ENCODE results near the gene CASQ2. TPM values are rescaled to one million over a fixed set of nuclear protein-coding genes. Genes with fewer than 3 reads are reported as not detected.
A peak's percentile ranks its signal among the peaks of the same experiment; 100 is the strongest.

The CASQ2 gene
- total RNA-seq, 1 donor from 2014 or later: not detected

DNA sequence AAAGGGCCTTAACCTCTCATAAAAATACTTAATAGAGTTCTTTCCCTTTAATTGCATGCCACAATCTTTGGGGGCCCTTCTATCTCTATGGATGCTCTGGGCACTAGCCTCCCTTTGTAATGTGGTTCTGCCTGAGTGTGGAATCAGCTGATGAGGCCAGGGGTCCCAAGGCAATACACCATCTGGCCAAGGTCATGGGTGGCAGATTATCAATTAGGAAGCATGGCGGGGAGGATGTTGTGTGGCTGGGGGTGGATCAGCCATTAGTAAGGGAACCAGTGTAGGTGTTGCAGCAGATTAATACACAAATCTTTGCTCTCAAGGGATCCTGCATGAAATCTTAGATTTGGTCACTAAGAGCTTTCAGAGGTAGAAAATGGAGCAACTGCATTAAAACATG is 37.1 kb upstream of the CASQ2 start:
- no peak overlapping the region for H3K9ac ChIP-seq
- no peaks in the 10 kb centered on the region for H3K9me3 ChIP-seq (ENCODE audit: low read depth)
- H3K27ac ChIP-seq: no peak overlapping the region
- H3K27me3 Mint-ChIP-seq (ENCODE audit: insufficient read depth, low read depth): peaks cover 2% of the 10 kb centered on the region
- no peaks in the 10 kb centered on the region for H3K79me2 ChIP-seq (ENCODE audit: low read depth)
- H3K4me1 ChIP-seq: no peaks in the 10 kb centered on the region
- H3K27ac Mint-ChIP-seq: no peak overlapping the region
- TF ChIP-seq, protein P1, sequence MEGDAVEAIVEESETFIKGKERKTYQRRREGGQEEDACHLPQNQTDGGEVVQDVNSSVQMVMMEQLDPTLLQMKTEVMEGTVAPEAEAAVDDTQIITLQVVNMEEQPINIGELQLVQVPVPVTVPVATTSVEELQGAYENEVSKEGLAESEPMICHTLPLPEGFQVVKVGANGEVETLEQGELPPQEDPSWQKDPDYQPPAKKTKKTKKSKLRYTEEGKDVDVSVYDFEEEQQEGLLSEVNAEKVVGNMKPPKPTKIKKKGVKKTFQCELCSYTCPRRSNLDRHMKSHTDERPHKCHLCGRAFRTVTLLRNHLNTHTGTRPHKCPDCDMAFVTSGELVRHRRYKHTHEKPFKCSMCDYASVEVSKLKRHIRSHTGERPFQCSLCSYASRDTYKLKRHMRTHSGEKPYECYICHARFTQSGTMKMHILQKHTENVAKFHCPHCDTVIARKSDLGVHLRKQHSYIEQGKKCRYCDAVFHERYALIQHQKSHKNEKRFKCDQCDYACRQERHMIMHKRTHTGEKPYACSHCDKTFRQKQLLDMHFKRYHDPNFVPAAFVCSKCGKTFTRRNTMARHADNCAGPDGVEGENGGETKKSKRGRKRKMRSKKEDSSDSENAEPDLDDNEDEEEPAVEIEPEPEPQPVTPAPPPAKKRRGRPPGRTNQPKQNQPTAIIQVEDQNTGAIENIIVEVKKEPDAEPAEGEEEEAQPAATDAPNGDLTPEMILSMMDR (IDR thresholded peaks at IDR 0.05): no peak
- TF ChIP-seq EZH2phosphoT487 (IDR thresholded peaks at IDR 0.05): no peak
- TF ChIP-seq EZH2 (IDR thresholded peaks at IDR 0.05): no peak
- no peaks in the 10 kb centered on the region for H3F3A ChIP-seq (ENCODE audit: low read depth)
- H2AFZ ChIP-seq (replicated peaks): no peak overlapping the region
- H3K4me3 ChIP-seq: no peak overlapping the region
- H3K36me3 Mint-ChIP-seq: no peaks in the 10 kb centered on the region
- H3K9me3 Mint-ChIP-seq: peaks cover 2% of the 10 kb centered on the region
- no peaks in the 10 kb centered on the region for H4K20me1 ChIP-seq (ENCODE audit: low read depth)
- no peaks in the 10 kb centered on the region for H3K36me3 ChIP-seq
- no peaks in the 10 kb centered on the region for H3K4me1 Mint-ChIP-seq
- DNase-seq (ENCODE audit: low spot score): no peak
- no peak overlapping the region for H3K4me2 ChIP-seq
- no peak overlapping the region for H3K4me3 Mint-ChIP-seq
- H3K27me3 ChIP-seq: no peaks in the 10 kb centered on the region

DNA sequence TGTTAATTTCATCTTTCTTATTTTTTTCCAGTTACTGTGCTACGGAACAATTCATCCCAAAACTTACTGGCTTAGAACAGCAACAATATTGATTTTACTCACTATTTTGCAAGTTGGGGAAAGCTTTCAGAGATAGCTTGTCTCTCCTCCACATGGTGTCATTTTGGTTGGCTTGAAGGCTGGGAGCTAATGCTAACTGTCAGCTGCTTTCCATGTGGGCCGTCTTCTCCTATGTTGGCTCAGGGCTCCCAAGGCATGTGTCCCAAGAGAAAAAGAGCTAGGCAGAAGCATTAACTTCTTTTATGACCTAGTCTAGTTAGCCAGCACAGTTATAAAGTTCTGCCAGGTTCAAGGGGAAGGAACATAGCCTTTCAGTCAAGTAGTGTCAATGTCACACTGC is 33.9 kb upstream of the CASQ2 start:
- H2AFZ ChIP-seq (replicated peaks): no peak overlapping the region
- Mint-ChIP-seq H3K36me3 (no peaks in the 10 kb centered on the region), H3K27ac (no peak overlapping the region), H3K9me3 (peaks cover 2% of the 10 kb centered on the region), H3K4me1 (peaks cover 2% of the 10 kb centered on the region), H3K4me3 (no peak overlapping the region), H3K27me3 (ENCODE audit: insufficient read depth, low read depth) (peaks cover 4% of the 10 kb centered on the region)
- no peak overlapping the region for H3K4me3 ChIP-seq
- H3K79me2 ChIP-seq (ENCODE audit: low read depth): no peaks in the 10 kb centered on the region
- H4K20me1 ChIP-seq (ENCODE audit: low read depth): peaks cover 3% of the 10 kb centered on the region
- H3K27me3 ChIP-seq: no peaks in the 10 kb centered on the region
- H3K9me3 ChIP-seq (ENCODE audit: low read depth): no peaks in the 10 kb centered on the region
- H3K9ac ChIP-seq: no peak overlapping the region
- peaks cover 8% of the 10 kb centered on the region for H3K4me1 ChIP-seq
- H3F3A ChIP-seq (ENCODE audit: low read depth): peaks cover 5% of the 10 kb centered on the region
- H3K4me2 ChIP-seq: no peak overlapping the region
- H3K36me3 ChIP-seq: no peaks in the 10 kb centered on the region
- no peak overlapping the region for H3K27ac ChIP-seq
- TF ChIP-seq EZH2 (IDR thresholded peaks at IDR 0.05) (no peak), EZH2phosphoT487 (IDR thresholded peaks at IDR 0.05) (no peak)
- TF ChIP-seq, protein P1 (IDR thresholded peaks at IDR 0.05): no peak
- no peak for DNase-seq (ENCODE audit: low spot score)

DNA sequence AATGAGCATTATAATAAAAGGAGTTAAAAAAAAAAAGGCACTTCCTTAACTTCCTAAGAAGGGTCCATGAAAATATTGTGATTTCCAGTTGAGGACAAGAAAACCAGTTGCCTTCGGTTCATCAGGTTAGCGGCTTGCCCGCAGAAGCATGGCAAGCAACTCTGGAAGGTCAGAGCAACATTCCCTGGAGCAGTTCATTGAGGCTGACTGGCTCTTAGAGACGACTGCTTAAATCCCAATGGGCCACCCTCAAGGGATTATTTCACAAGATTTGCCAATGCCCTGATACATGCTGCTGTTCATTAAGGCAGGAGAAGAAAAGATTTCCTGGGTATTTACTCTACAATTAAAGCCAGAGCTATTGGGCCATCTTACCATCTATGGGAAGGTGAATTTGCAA is 29.0 kb upstream of the CASQ2 start:
- Mint-ChIP-seq H3K36me3 (no peaks in the 10 kb centered on the region), H3K27ac (no peak overlapping the region), H3K9me3 (no peaks in the 10 kb centered on the region), H3K4me3 (no peak overlapping the region), H3K4me1 (peaks cover 38% of the 10 kb centered on the region), H3K27me3 (ENCODE audit: insufficient read depth, low read depth) (peaks cover 5% of the 10 kb centered on the region)
- H3K4me1 ChIP-seq: peaks cover 37% of the 10 kb centered on the region
- H3K79me2 ChIP-seq (ENCODE audit: low read depth): no peaks in the 10 kb centered on the region
- peaks cover 6% of the 10 kb centered on the region for H4K20me1 ChIP-seq (ENCODE audit: low read depth)
- H3F3A ChIP-seq (ENCODE audit: low read depth): peaks cover 12% of the 10 kb centered on the region
- DNase-seq (ENCODE audit: low spot score): peak; percentile 51
- H3K9me3 ChIP-seq (ENCODE audit: low read depth): no peaks in the 10 kb centered on the region
- TF ChIP-seq EZH2 (IDR thresholded peaks at IDR 0.05): no peak
- no peak for TF ChIP-seq EZH2phosphoT487 (IDR thresholded peaks at IDR 0.05)
- TF ChIP-seq, protein P1 (IDR thresholded peaks at IDR 0.05): no peak
- H3K4me2 ChIP-seq: peak overlapping the region; percentile 52
- H3K27ac ChIP-seq: no peak overlapping the region
- no peaks in the 10 kb centered on the region for H3K27me3 ChIP-seq
- H2AFZ ChIP-seq (replicated peaks): no peak overlapping the region
- no peak overlapping the region for H3K4me3 ChIP-seq
- no peaks in the 10 kb centered on the region for H3K36me3 ChIP-seq
- no peak overlapping the region for H3K9ac ChIP-seq
